Fibroblast of lung (primary cell): ENCODE data around the gene RNF112. TPM values are rescaled to one million over a fixed set of nuclear protein-coding genes. Genes with fewer than 3 reads are reported as not detected.

Experiments
- DNase-seq, 2 donors: peaks; one replicate each; pipeline versions ENCODE4 v3.0.0 to v3.0.0-alpha.2; 2010; ENCODE audit warnings: low read depth in 2 of 2
- H2AFZ ChIP-seq: 2 replicates; pipeline ENCODE4 v1.5.1; 2012; ENCODE audit warnings: low read length, control low read depth, inconsistent platforms
- H3K27ac ChIP-seq: 2 replicates; pipeline ENCODE4 v1.5.1; 2011; ENCODE audit warnings: low read length, control low read depth; ENCODE audit not compliant: insufficient read depth
- H3K27me3 ChIP-seq: 2 replicates; pipeline ENCODE4 v1.5.1; 2011; ENCODE audit warnings: mild to moderate bottlenecking, low read length; ENCODE audit not compliant: control insufficient read depth, insufficient read depth
- H3K36me3 ChIP-seq: 2 replicates; pipeline ENCODE4 v1.5.1; 2011; ENCODE audit warnings: low read length; ENCODE audit not compliant: control insufficient read depth, insufficient read depth
- H3K4me1 ChIP-seq: 2 replicates; pipeline ENCODE4 v1.5.1; 2011; ENCODE audit warnings: low read length; ENCODE audit not compliant: control insufficient read depth, insufficient read depth; ENCODE audit errors: extremely low read depth
- H3K4me2 ChIP-seq: 2 replicates; pipeline ENCODE4 v1.5.1; 2011; ENCODE audit warnings: low read length, control low read depth; ENCODE audit not compliant: insufficient read depth; ENCODE audit errors: extremely low read depth
- H3K4me3 ChIP-seq, 4 experiments: fragments of 200-600 bp in 1 of 4; sonication (generic) in 1 of 4; replicated peaks in 1 of 4; 2 replicates each; pipeline ENCODE4 v1.5.1; 2011 to 2016; ENCODE audit warnings: low read length in 4 of 4, low read depth in 3 of 4, mild to moderate bottlenecking in 3 of 4, control low read depth in 2 of 4, inconsistent platforms in 1 of 4, mixed read lengths in 1 of 4; ENCODE audit not compliant: insufficient read depth in 1 of 4; ENCODE audit errors: control extremely low read depth in 1 of 4
- H3K79me2 ChIP-seq: 2 replicates; pipeline ENCODE4 v1.5.1; 2012; ENCODE audit warnings: mild to moderate bottlenecking, low read length, inconsistent platforms; ENCODE audit not compliant: control insufficient read depth, insufficient read depth
- H3K9ac ChIP-seq: 2 replicates; pipeline ENCODE4 v1.5.1; 2011; ENCODE audit warnings: mild to moderate bottlenecking, low read length, control low read depth; ENCODE audit not compliant: insufficient read depth
- H3K9me3 ChIP-seq: 2 replicates; pipeline ENCODE4 v1.5.1; 2012; ENCODE audit warnings: low read depth, low read length; ENCODE audit not compliant: control insufficient read depth, insufficient read depth
- H4K20me1 ChIP-seq: 2 replicates; pipeline ENCODE4 v1.5.1; 2011; ENCODE audit warnings: low read length; ENCODE audit not compliant: control insufficient read depth, insufficient read depth; ENCODE audit errors: extremely low read depth
- EZH2 ChIP-seq: IDR thresholded peaks from 2 replicates; pipeline ENCODE4 v1.5.1; 2012; ENCODE audit warnings: low read length, control low read depth, mild to moderate bottlenecking; ENCODE audit errors: missing control alignments
- polyA plus RNA-seq, 2 donors: library from polyadenylated mRNA; depleted of rRNA in 1 of 2; stranded (reverse) in 1 of 2; unstranded in 1 of 2; fragments of >200 nt; gene quantifications; 2 replicates each; pipeline ENCODE4 v1.2.1, GENCODE V29; 2011 to 2012; ENCODE audit warnings: missing spikeins in 1 of 2
- total RNA-seq: library from RNA; depleted of rRNA; stranded (reverse); fragments of >200 nt; gene quantifications from 2 replicates; pipeline ENCODE4 v1.2.1, GENCODE V29; 2014
- TF ChIP-seq, protein P1 (sequence below), 2 donors: IDR thresholded peaks in 1 of 2; conservative IDR thresholded peaks in 1 of 2; 1 replicate in 1 of 2; 2 replicates in 1 of 2; pipeline ENCODE4 v1.5.1; 2011 to 2012; ENCODE audit warnings: low read length in 2 of 2, control low read depth in 1 of 2, inconsistent platforms in 1 of 2, low read depth in 1 of 2, mild to moderate bottlenecking in 1 of 2

The RNF112 gene
- total and polyA plus RNA-seq, 2 donors (not counting 1 experiment from before 2014, with no cell fraction given), result 1.5 to 21.5 TPM

DNA sequence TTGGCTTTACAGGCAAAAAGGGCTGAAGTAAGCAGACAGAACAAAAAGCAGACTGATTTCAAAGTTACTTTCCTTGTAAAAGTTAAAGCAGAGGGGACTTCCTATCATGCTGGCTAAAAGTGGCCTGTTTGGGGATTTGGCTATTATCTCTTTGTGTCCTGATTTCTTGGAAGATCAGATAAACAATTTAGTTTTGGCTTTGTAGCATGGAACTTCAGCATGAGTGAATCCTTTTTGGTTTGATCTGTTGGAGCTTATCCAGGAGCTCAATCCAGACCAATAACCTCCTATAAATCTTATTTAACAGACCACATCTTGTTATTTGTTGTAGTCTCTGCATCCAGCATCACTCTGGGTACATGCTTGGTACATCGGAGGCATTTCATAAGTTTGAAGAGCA is 8.9 kb upstream of the RNF112 start:
- no peak for TF ChIP-seq EZH2
- Histone ChIP-seq H3K27me3 (no peaks in the 10 kb centered on the region), H3K79me2 (no peaks in the 10 kb centered on the region), H3K9me3 (no peaks in the 10 kb centered on the region), H3K36me3 (no peaks in the 10 kb centered on the region), H2AFZ (no peak overlapping the region), H3K4me3 (no peak overlapping the region), H3K27ac (no peak overlapping the region), H3K4me1 (peaks cover 6% of the 10 kb centered on the region), H4K20me1 (no peaks in the 10 kb centered on the region), H3K4me2 (no peak overlapping the region), H3K9ac (no peak overlapping the region)
- DNase-seq, result no peak

DNA sequence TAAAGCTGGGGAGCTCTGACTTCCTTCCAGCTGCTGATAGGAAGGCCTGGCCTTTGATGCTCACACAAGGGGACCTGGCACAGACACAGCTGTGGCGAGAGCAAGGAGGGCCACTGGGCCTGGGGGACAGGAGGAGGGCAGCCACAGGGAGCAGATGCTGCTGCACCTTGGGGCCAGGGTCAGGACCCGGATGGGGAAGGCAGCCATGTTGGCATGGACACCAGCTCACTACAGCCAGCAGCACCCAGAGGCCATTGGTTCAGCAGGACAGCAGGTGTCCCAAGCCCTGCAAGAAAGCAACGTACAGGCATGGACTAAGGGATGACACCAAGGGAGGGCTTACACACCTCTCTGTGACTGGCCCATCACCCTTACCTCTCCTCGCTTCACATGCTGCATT is 8.0 kb upstream of the RNF112 start:
- Histone ChIP-seq H3K4me3 (no peak overlapping the region), H3K27me3 (no peaks in the 10 kb centered on the region), H2AFZ (no peak overlapping the region), H3K4me1 (peaks cover 6% of the 10 kb centered on the region), H4K20me1 (no peaks in the 10 kb centered on the region), H3K27ac (no peak overlapping the region), H3K36me3 (no peaks in the 10 kb centered on the region), H3K4me2 (no peak overlapping the region), H3K9ac (no peak overlapping the region), H3K9me3 (no peaks in the 10 kb centered on the region), H3K79me2 (no peaks in the 10 kb centered on the region)
- no peak for DNase-seq
- TF ChIP-seq EZH2, result no peak
- TF ChIP-seq, protein P1, sequence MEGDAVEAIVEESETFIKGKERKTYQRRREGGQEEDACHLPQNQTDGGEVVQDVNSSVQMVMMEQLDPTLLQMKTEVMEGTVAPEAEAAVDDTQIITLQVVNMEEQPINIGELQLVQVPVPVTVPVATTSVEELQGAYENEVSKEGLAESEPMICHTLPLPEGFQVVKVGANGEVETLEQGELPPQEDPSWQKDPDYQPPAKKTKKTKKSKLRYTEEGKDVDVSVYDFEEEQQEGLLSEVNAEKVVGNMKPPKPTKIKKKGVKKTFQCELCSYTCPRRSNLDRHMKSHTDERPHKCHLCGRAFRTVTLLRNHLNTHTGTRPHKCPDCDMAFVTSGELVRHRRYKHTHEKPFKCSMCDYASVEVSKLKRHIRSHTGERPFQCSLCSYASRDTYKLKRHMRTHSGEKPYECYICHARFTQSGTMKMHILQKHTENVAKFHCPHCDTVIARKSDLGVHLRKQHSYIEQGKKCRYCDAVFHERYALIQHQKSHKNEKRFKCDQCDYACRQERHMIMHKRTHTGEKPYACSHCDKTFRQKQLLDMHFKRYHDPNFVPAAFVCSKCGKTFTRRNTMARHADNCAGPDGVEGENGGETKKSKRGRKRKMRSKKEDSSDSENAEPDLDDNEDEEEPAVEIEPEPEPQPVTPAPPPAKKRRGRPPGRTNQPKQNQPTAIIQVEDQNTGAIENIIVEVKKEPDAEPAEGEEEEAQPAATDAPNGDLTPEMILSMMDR (conservative IDR thresholded peaks at IDR 0.05 in 1 of 2, IDR thresholded peaks at IDR 0.05 in 1 of 2; ENCODE audit: low read depth in 1 of 2, low read length in 2 of 2), result no peak

DNA sequence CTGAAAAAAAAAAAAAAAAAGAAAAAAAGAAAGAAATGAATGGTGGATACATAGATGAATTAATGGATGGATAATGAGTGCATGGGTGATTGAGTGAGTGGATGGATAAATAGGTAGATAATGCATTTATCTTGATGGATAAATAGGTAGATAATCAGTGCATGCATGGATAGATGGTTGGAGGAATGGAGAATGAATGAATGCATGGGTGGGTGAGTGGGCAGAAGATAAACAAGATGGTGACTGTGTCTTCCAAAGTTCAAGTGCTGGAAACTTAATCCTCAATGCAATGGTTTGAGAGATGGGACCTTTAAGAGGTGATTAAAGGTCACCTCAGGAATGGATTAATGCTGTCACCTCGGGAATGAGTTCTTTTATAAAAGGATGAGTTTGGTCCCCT is 6.8 kb upstream of the RNF112 start:
- H3K79me2 ChIP-seq, result no peaks in the 10 kb centered on the region
- H3K4me3 ChIP-seq, result no peak overlapping the region
- H3K4me2 ChIP-seq, result no peak overlapping the region
- no peak overlapping the region for H2AFZ ChIP-seq
- DNase-seq, result no peak
- no peaks in the 10 kb centered on the region for H3K9me3 ChIP-seq
- no peaks in the 10 kb centered on the region for H3K36me3 ChIP-seq
- H3K4me1 ChIP-seq, result no peaks in the 10 kb centered on the region
- no peaks in the 10 kb centered on the region for H4K20me1 ChIP-seq
- H3K9ac ChIP-seq, result no peak overlapping the region
- no peak overlapping the region for H3K27ac ChIP-seq
- H3K27me3 ChIP-seq, result no peaks in the 10 kb centered on the region
- TF ChIP-seq EZH2, result no peak
- TF ChIP-seq, protein P1 (conservative IDR thresholded peaks at IDR 0.05 in 1 of 2, IDR thresholded peaks at IDR 0.05 in 1 of 2; ENCODE audit: low read depth in 1 of 2, low read length in 2 of 2), result no peak

DNA sequence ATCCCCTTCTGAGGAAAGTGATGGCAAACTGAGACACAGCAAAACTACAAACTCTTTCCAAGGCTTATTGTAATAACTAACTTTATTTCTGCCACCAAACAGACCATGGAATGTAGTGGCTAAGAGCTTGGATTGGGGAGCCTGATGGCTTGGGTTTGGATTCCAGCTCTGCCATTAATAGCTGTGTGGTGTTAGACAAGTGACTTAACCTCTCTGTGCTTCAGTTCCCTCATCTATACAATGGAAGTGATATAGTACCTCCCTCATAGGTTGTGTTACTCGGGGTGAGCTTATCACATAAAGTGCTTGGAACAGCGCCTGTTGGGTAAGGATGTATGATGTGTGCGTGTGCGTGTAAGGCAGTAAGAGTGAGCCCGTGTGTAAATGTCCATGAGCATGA is 5.9 kb upstream of the RNF112 start:
- no peak overlapping the region for H2AFZ ChIP-seq
- H3K4me3 ChIP-seq, result no peak overlapping the region
- H3K79me2 ChIP-seq, result no peaks in the 10 kb centered on the region
- H3K4me2 ChIP-seq, result no peak overlapping the region
- H3K9me3 ChIP-seq, result no peaks in the 10 kb centered on the region
- H4K20me1 ChIP-seq, result no peaks in the 10 kb centered on the region
- H3K9ac ChIP-seq, result no peak overlapping the region
- H3K36me3 ChIP-seq, result no peaks in the 10 kb centered on the region
- H3K27ac ChIP-seq, result no peak overlapping the region
- peaks cover 2% of the 10 kb centered on the region for H3K4me1 ChIP-seq
- no peaks in the 10 kb centered on the region for H3K27me3 ChIP-seq
- TF ChIP-seq EZH2, result no peak
- TF ChIP-seq, protein P1 (conservative IDR thresholded peaks at IDR 0.05 in 1 of 2, IDR thresholded peaks at IDR 0.05 in 1 of 2; ENCODE audit: low read depth in 1 of 2, low read length in 2 of 2), result no peak
- DNase-seq, result no peak
